ENCODE measurements around the gene ZFR2.
"Not testable (repeated sequence)": the region's sequence is repeated elsewhere in the genome, so short reads cannot be mapped to it uniquely, and the experiment has no call there.

ZFR2 gene

DNA sequence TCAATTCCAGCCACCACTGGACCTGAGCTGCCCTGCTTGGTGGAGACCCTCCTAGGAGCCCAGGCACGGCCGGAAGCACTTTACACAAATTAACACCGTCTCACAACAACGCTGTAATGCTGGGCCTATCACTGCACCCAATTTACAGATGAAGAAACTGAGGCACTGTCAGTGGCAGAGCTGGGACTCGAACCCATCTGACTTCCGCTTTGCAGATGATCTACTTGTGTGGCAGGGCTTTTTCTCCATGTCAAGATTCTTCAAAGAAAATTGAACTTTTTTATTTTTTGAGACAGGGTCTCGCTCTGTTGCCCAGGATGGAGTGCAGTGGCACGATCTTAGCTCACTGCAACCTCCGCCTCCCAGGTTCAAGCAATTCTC lies 33.8 kb downstream of the ZFR2 start:
- no peak for DNase-seq

- no peak for DNase-seq
Observed at GRCh38 chr19:3834349-3835054, 34.3 kb downstream of the ZFR2 start.

GRCh38 chr19:3833578-3834348 lies 35.1 kb downstream of the ZFR2 start:
- no peak for DNase-seq

DNA sequence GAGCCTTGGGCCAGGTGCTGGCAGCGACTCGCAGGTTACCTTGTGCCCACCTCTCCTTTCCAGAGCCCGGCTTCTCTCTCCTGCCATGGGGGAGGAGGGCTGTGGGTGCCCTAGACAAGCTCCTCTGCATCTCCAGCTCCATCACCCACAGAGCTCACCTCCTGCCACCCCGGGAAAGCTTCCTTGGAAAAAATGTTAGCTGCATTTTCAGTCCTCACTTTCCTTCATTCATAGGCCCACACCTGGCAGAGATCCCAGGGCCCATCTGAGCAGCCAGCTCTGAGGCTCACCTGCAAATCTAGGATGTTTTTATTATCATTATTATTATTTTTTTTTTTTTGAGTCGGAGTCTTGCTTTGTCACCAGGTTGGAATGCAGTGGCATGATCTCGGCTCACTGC lies 36.8 kb downstream of the ZFR2 start:
- no peak for DNase-seq

DNA sequence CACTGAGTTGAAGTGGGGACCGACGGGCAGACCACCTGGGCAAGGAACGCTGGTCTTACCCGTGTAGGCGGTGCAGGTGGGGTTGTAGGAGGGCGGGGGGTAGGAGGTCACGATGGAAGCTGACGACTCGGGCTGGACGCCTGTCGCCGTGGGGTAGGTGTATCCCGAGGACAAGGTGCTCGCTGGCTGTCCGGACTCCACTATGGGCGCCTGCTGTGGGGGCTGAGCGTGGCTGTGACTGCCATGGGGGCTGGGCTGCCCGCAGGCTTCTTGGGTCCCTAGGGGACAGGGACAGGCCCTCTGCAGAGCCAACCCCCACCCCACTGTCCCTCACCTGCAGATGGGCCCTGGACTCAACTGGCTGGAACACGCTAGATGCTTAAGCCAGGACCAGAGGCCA lies 37.2 kb downstream of the ZFR2 start:
- DNase-seq: no peak

DNA sequence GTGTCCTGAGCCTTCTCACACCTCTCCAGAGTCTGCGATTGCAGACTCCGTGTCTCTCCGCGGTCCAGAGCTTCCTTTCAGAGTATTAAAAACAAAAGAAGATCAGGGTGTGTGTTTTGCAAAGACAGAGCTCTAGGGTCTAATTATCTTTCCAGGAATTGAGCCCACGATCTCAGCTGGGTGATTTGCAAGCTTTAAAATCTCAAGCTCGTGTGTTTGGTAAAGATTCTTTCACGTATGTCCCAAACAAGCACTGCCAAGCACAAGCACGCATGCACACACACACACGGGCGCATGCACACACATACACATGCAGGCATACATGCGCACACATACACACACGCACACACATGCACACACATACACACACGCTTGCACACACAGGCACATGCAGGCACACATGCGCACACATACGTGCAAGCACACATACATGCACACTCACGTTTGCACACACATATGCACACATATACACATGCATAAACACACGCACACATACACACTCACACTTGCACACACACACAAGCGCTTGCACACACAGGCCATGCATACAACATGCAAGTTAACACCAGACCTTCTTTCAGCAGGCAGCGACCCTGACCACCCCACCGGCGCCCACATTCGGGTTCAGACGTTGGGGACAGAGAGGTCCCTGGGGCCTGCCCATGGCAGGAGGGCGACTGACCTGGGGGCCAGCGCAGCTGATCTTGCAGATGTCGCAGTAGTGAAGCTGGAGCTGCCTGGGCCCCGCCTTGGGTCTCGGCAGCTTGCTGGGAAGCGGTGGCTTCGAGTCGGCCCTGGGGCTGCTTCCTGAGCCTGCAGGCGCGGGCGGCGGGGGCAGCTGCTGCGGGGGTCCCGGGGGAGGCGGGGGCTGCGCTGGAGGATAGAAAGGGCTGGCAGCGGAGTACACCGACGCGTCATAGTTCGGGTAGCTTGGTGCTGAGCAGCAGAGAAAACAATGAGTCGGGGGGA lies 37.9 kb downstream of the ZFR2 start:
- DNase-seq: no peak

DNA sequence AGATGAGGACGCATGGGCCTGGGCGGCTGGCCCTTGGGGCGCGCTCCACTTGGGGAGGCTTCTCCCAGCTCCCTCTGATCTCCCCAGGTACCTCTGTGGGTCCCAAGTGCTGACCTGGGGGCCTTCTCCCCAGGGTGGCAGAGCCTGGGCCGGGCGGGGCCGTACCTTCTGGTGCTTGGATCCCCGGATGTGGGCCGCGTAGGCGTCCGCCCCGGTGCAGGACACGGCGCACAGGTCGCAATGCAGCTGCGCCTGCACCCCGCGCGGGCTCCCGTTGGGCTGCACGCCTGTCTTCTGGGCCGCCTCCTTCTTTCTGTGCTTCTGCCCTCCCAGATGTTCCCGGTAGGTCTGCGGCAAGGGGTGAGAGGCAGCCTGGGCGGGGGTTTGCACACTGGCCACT lies 41.5 kb downstream of the ZFR2 start:
- DNase-seq: no peak

- DNase-seq: no peak
Observed at GRCh38 chr19:3826163-3826562, 42.7 kb downstream of the ZFR2 start.

- no peak for DNase-seq
Observed at GRCh38 chr19:3825286-3825956, 43.4 kb downstream of the ZFR2 start.

- DNase-seq: no peak
Observed at GRCh38 chr19:3823350-3823713, 45.5 kb downstream of the ZFR2 start.

DNA sequence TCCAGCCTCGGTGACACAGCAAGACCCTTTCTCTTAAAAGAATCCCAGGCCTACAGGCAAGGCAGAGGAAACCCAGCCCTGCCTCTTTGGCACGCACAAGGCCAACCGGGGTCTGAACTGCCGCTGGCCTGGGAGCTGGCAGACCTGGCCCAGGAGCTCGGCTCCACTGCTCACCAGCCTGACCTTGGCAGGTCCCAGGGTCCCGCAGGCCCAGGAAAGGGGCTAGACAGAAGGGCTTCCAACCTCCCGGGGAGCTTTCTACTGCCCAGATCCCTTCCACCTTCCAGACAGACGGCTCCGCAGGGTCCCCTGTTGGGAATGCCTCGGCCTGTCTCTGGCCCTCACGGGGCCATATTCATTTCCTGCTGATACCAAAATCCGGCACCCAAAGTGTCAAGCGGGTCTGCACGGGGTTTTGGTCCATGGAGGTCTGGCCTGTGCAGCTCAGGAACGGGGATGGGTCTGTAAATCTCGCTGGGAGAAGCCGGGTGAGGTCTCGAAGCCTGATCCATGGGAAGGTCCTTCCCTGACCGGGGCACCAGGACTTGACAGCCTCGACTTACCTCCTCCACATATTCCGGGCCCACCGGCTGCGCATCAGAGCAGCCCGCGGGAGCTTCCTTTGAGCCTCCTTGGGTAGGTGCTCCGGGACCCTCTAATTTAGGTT lies 46.0 kb downstream of the ZFR2 start:
- DNase-seq: no peak

- no peak for DNase-seq
Observed at GRCh38 chr19:3821857-3822364, 46.9 kb downstream of the ZFR2 start.

DNA sequence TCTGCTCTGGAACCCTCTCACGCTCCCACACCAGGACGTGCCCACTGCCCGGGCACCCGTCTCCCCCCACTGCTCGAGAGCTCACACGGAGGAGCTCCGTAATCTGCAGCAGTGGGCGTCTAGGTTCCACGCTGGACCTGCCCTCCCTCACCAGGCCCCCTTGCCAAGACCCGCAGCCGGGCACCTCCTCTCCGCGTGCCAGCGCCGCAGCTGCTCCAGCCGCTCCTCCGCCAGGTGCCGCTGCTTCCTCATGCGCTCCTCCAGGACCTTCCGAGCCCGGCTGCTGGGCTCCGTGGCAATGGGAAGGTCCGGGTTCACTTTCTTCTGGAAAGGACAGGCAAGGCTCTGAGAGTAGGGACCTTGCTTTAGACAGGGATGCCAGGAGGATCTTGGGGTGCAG lies 47.7 kb downstream of the ZFR2 start:
- DNase-seq: no peak

- no peak for DNase-seq
Observed at GRCh38 chr19:3819989-3820388, 48.8 kb downstream of the ZFR2 start.

DNA sequence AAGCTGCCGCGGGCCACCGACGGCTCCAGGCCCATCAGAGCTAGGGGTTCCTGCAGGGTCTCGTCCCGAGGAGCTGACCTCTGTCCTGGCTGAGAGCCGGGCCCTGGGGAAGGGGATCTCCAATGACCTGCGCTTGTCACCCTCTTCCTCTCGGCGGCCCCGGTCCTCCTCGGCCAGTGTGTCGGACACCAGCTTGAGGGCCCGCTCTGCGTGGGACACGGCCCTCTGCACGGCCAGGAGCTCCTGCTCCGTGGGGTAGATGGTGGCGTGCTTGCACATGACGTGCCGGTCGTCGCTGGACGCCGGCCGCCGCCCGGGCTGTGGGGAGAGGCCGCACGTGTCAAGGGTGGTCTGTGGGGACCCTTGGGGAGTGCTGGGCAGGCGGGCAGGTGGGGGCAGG lies 49.9 kb downstream of the ZFR2 start:
- DNase-seq: no peak

DNA sequence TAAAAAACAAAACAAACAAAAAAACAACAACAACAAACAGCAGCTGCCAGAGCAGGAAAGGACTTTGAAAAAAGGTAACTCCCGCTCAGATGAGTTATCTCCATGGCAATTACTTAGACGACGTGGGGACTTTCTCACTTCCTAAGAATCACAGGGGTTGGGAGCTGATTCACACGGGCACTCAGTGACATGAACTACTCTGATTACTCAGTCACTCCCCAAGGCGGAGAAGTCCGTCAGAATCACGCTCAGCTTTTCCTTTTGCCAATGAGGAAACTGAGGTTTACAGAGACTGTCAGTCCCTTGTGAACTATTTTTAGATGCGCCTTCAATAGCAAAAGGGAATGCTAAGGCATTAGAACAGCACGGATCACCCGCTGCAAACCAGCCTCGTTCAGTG lies 50.4 kb downstream of the ZFR2 start:
- DNase-seq: no peak

DNA sequence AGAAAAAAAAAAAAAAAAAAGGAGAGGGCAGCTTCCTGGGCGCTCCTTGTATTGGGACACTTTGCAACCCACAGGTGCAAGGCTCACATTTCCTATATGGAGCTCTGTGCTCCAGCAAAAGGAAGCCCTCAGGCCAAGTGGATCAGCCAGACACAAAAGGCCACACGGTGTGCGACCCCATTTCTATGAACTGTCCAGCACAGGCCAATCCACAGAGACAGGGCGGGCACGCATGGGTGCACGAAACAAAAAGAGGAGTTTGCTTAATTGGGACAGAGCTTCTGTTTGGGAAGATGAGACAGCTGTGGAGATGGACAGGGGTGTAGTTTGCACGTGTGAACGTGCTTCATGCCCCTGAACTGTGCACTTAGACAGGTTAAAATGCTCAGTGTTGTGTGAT lies 51.1 kb downstream of the ZFR2 start:
- DNase-seq: no peak

- DNase-seq: no peak
Observed at GRCh38 chr19:3816566-3817218, 52.1 kb downstream of the ZFR2 start.

DNA sequence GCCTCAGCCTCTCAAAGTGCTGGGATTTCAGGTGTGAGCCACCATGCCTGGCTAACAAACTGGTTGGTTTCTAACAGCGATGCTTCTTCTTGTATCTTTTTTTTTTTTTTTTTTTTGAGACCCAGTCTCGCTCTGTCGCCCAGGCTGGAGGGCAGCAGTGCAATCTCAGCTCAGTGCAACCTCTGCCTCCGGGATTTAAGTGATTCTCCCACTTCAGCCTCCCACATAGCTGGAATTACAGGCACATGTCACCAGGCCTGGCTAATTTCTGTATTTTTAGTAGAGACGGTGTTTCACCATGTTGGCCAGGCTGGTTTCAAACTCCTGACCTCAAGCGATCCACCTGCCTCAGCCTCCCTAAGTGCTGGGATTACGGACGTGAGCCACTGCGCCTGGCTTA lies 52.7 kb downstream of the ZFR2 start:
- DNase-seq: not testable (repeated sequence)

- DNase-seq: no peak
Observed at GRCh38 chr19:3814648-3815047, 54.2 kb downstream of the ZFR2 start.

Data from GOT3 (cell line).